Measurements from ENCODE around the gene IYD.

IYD gene

GRCh38 chr6:150413198-150413597, 44.4 kb downstream of the IYD start:
- WGBS, 2 experiments = 53 to 64% methylated on average over 4 of the region's 4 CpGs
- Histone ChIP-seq H3K4me3 (ENCODE audit: insufficient read depth, low read depth, low read length) (no peak overlapping the region), H3K4me1 (ENCODE audit: control insufficient read depth, insufficient read depth, low read length) (no peaks in the 10 kb centered on the region), H3K36me3 (ENCODE audit: control insufficient read depth, insufficient read depth, low read length) (no peaks in the 10 kb centered on the region), H3K27ac (ENCODE audit: insufficient read depth, low read depth, low read length, poor library complexity, severe bottlenecking) (no peak overlapping the region), H3K9me3 (ENCODE audit: control insufficient read depth, low read length) (no peaks in the 10 kb centered on the region), H3K27me3 (ENCODE audit: control insufficient read depth, insufficient read depth, low read length, poor library complexity, severe bottlenecking) (peaks cover 3% of the 10 kb centered on the region)

DNA sequence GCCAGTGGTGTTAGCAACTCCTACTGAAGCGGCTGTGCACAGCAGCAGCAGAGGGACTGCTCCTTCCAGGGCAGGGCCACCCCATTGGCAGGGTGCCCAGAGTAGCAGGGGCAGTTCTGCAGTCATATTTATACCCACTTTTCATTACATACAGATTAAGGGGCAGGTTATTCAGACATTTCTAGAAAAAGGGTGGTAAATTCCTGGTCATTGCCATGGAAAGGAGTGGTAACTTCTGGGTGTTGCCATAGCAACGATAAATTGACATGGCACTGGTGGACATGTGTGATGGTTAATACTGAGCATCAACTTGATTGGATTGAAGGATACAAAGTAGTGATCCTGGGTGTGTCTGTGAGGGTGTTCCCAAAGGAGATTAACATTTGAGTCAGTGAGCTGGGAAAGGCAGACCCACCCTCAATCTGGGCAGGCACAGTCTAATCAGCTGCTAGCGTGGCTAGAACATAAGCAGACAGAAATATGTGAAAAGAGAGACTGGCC, 45.0 kb downstream of the IYD start:
- H3K4me1 ChIP-seq (ENCODE audit: control insufficient read depth, insufficient read depth, low read length) = no peaks in the 10 kb centered on the region
- WGBS, 2 experiments = 93 to 94% methylated on average over 3 of the region's 3 CpGs

DNA sequence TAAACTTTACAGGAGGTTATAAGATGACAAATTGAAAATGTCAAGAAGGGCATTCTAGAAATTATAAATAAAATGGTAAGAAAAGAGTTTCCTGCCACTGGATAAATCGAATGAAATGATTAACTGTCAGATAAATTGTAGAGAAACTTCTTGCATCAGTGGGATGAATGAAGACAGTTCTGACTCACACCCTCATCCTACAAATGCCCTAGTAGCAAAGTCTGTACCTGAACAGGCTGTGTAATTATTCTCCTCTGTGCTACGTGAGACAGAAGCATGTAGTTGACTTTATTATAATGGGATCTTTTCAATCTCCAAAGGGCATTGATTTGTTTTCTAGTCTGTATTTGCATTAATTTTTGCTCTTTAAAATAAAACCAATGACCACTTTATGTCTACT, 47.3 kb downstream of the IYD start:
- Histone ChIP-seq H3K9me3 (ENCODE audit: control insufficient read depth, low read length) (no peaks in the 10 kb centered on the region), H3K27ac (ENCODE audit: insufficient read depth, low read depth, low read length, poor library complexity, severe bottlenecking) (no peak overlapping the region), H3K27me3 (ENCODE audit: control insufficient read depth, insufficient read depth, low read length, poor library complexity, severe bottlenecking) (peaks cover 3% of the 10 kb centered on the region), H3K4me3 (ENCODE audit: insufficient read depth, low read depth, low read length) (no peak overlapping the region), H3K36me3 (ENCODE audit: control insufficient read depth, insufficient read depth, low read length) (no peaks in the 10 kb centered on the region), H3K4me1 (ENCODE audit: control insufficient read depth, insufficient read depth, low read length) (no peaks in the 10 kb centered on the region)
- 54 to 57% methylated on average over 1 to 2 of the region's 2 CpGs for WGBS, 2 experiments

More for the DNA sequence above, 45.0 kb downstream of the IYD start:
- peaks cover 3% of the 10 kb centered on the region for H3K27me3 ChIP-seq (ENCODE audit: control insufficient read depth, insufficient read depth, low read length, poor library complexity, severe bottlenecking)
- H3K4me3 ChIP-seq (ENCODE audit: insufficient read depth, low read depth, low read length) = no peak overlapping the region
- no peaks in the 10 kb centered on the region for H3K36me3 ChIP-seq (ENCODE audit: control insufficient read depth, insufficient read depth, low read length)
- no peaks in the 10 kb centered on the region for H3K9me3 ChIP-seq (ENCODE audit: control insufficient read depth, low read length)
- no peak overlapping the region for H3K27ac ChIP-seq (ENCODE audit: insufficient read depth, low read depth, low read length, poor library complexity, severe bottlenecking)

DNA sequence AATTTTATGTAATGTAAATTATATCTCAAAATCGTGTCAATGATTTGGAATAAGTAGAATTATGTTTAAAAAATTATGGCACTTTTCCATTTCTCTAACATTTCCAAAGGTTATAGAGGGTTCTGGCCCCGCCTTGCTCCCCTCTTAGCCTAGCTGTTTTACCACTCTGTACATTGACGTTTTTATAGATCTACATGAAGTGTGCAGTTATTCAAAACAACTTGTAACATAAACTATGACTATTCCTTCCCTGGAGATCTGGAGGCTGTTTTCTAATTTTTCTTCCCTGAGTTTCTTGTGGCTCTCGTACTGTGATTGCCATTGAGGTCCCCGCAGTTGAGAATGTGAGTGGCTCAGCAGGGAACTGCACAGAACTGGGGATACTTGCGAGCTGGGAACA, 48.4 kb downstream of the IYD start:
- WGBS, 2 experiments = 76 to 80% methylated on average over 5 to 6 of the region's 6 CpGs
- no peak overlapping the region for H3K27ac ChIP-seq (ENCODE audit: insufficient read depth, low read depth, low read length, poor library complexity, severe bottlenecking)

DNA sequence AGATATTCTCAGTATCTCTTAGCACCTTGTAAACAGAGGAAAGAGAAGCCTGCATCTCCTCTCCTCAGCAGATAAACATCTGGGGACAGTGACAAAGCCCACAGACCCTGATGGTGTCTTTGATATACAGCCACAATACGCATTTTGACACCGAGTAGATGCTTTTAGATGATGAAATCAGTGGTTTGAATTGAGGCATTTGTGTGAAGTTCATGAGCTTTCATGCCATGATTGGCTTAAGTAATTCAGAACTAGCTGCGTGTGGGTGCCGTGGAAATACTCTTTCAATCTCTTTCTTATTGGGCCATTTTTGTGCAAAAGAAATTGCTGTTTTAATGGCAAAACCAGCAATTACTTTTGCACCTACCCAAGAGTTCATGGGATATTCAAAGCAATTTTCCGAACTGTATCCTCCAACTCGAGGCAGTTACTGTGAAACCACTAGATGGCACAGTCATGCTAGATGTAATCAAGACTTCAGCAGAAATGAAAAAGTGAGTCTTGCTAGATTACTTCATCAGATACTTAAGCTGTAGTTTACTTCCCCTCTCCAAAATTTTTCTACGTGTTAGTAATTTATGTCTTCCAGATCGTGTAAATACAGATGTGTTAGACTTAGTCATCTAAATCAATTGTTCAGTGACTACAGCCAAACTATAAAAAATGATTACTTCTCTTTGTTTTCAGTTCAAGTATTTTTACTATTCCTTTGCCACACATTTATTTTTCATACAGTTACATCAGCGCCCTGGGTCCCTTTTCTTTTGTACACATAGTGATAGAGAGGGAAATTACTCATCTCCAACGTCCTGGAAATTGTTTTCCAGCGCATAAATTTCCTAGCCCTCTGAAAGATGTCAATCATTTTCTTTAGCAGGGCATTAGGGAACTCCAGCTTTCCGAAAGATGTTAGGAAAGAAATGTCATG, 49.4 kb downstream of the IYD start:
- Histone ChIP-seq H3K4me1 (ENCODE audit: control insufficient read depth, insufficient read depth, low read length) (no peaks in the 10 kb centered on the region), H3K4me3 (ENCODE audit: insufficient read depth, low read depth, low read length) (no peak overlapping the region), H3K36me3 (ENCODE audit: control insufficient read depth, insufficient read depth, low read length) (no peaks in the 10 kb centered on the region), H3K9me3 (ENCODE audit: control insufficient read depth, low read length) (no peaks in the 10 kb centered on the region), H3K27me3 (ENCODE audit: control insufficient read depth, insufficient read depth, low read length, poor library complexity, severe bottlenecking) (peaks cover 3% of the 10 kb centered on the region), H3K27ac (ENCODE audit: insufficient read depth, low read depth, low read length, poor library complexity, severe bottlenecking) (no peak overlapping the region)
- 43% methylated on average over 9 to 11 of the region's 12 CpGs for WGBS, 2 experiments

More for the DNA sequence above, 48.4 kb downstream of the IYD start:
- Histone ChIP-seq H3K4me3 (ENCODE audit: insufficient read depth, low read depth, low read length) (no peak overlapping the region), H3K9me3 (ENCODE audit: control insufficient read depth, low read length) (no peaks in the 10 kb centered on the region), H3K27me3 (ENCODE audit: control insufficient read depth, insufficient read depth, low read length, poor library complexity, severe bottlenecking) (peaks cover 3% of the 10 kb centered on the region), H3K4me1 (ENCODE audit: control insufficient read depth, insufficient read depth, low read length) (no peaks in the 10 kb centered on the region), H3K36me3 (ENCODE audit: control insufficient read depth, insufficient read depth, low read length) (no peaks in the 10 kb centered on the region)

DNA sequence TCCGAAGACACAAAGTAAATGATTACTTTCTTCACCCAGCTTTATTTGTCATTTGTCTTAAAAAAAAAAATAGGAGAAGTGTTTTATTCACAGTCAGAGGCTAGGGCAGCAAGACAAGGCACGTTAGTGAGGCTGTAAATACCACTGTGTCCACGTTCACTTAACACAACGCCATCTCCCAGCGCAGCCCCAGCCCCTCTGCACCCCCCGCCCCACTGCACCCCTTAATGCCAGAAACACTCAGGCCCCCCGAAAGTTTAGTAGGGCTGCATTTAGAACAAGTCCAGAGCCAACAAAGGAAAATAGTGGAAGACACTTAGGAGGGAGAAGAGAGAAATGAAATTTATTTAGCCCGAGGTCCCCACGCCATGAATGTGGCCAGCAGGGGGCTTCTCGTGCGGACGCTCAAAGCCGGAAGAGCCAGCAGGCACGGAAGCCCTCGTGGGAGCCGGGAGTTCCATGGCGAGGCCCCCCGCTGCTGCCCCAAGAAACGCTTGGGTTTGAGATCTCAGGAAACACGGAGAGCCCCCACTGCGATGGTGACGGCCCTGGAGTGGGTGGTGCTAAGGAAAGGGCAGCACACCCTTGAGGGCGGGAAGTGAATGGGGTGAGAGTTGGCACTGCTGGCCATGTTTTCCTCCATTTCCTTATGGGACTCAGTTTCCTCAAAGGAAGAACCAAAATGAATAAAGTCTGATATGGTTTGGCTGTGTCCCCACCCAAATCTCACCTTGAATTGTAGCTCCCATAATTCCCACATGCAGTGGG, 50.2 kb downstream of the IYD start:
- WGBS, 2 experiments = 40 to 41% methylated on average over 23 of the region's 23 CpGs
- no peaks in the 10 kb centered on the region for H3K36me3 ChIP-seq (ENCODE audit: control insufficient read depth, insufficient read depth, low read length)
- no peak overlapping the region for H3K27ac ChIP-seq (ENCODE audit: insufficient read depth, low read depth, low read length, poor library complexity, severe bottlenecking)
- no peaks in the 10 kb centered on the region for H3K4me1 ChIP-seq (ENCODE audit: control insufficient read depth, insufficient read depth, low read length)
- H3K27me3 ChIP-seq (ENCODE audit: control insufficient read depth, insufficient read depth, low read length, poor library complexity, severe bottlenecking) = peaks cover 3% of the 10 kb centered on the region
- no peaks in the 10 kb centered on the region for H3K9me3 ChIP-seq (ENCODE audit: control insufficient read depth, low read length)
- no peak overlapping the region for H3K4me3 ChIP-seq (ENCODE audit: insufficient read depth, low read depth, low read length)

GRCh38 chr6:150420428-150420827, 51.6 kb downstream of the IYD start:
- Histone ChIP-seq H3K36me3 (ENCODE audit: control insufficient read depth, insufficient read depth, low read length) (no peaks in the 10 kb centered on the region), H3K27ac (ENCODE audit: insufficient read depth, low read depth, low read length, poor library complexity, severe bottlenecking) (no peak overlapping the region), H3K4me3 (ENCODE audit: insufficient read depth, low read depth, low read length) (no peak overlapping the region), H3K9me3 (ENCODE audit: control insufficient read depth, low read length) (no peaks in the 10 kb centered on the region), H3K27me3 (ENCODE audit: control insufficient read depth, insufficient read depth, low read length, poor library complexity, severe bottlenecking) (peaks cover 3% of the 10 kb centered on the region), H3K4me1 (ENCODE audit: control insufficient read depth, insufficient read depth, low read length) (no peaks in the 10 kb centered on the region)
- WGBS, 2 experiments = 88 to 100% methylated on average over 1 of the region's 2 CpGs

GRCh38 chr6:150420926-150421325, 52.1 kb downstream of the IYD start:
- H3K4me3 ChIP-seq (ENCODE audit: insufficient read depth, low read depth, low read length) = no peak overlapping the region
- peaks cover 3% of the 10 kb centered on the region for H3K27me3 ChIP-seq (ENCODE audit: control insufficient read depth, insufficient read depth, low read length, poor library complexity, severe bottlenecking)
- no peak overlapping the region for H3K27ac ChIP-seq (ENCODE audit: insufficient read depth, low read depth, low read length, poor library complexity, severe bottlenecking)
- no peaks in the 10 kb centered on the region for H3K36me3 ChIP-seq (ENCODE audit: control insufficient read depth, insufficient read depth, low read length)
- 90 to 94% methylated on average over 3 of the region's 3 CpGs for WGBS, 2 experiments
- no peaks in the 10 kb centered on the region for H3K9me3 ChIP-seq (ENCODE audit: control insufficient read depth, low read length)
- no peaks in the 10 kb centered on the region for H3K4me1 ChIP-seq (ENCODE audit: control insufficient read depth, insufficient read depth, low read length)

- H3K4me1 ChIP-seq (ENCODE audit: control insufficient read depth, insufficient read depth, low read length) = no peaks in the 10 kb centered on the region
- no peak overlapping the region for H3K4me3 ChIP-seq (ENCODE audit: insufficient read depth, low read depth, low read length)
- WGBS, 2 experiments = 94 to 96% methylated on average over 8 of the region's 8 CpGs
- H3K27me3 ChIP-seq (ENCODE audit: control insufficient read depth, insufficient read depth, low read length, poor library complexity, severe bottlenecking) = no peaks in the 10 kb centered on the region
- H3K27ac ChIP-seq (ENCODE audit: insufficient read depth, low read depth, low read length, poor library complexity, severe bottlenecking) = no peak overlapping the region
- no peaks in the 10 kb centered on the region for H3K9me3 ChIP-seq (ENCODE audit: control insufficient read depth, low read length)
- no peaks in the 10 kb centered on the region for H3K36me3 ChIP-seq (ENCODE audit: control insufficient read depth, insufficient read depth, low read length)
Measured at GRCh38 chr6:150425508-150425907, 56.7 kb downstream of the IYD start.

- Histone ChIP-seq H3K27me3 (ENCODE audit: control insufficient read depth, insufficient read depth, low read length, poor library complexity, severe bottlenecking) (no peaks in the 10 kb centered on the region), H3K4me1 (ENCODE audit: control insufficient read depth, insufficient read depth, low read length) (no peaks in the 10 kb centered on the region), H3K27ac (ENCODE audit: insufficient read depth, low read depth, low read length, poor library complexity, severe bottlenecking) (no peak overlapping the region), H3K9me3 (ENCODE audit: control insufficient read depth, low read length) (no peaks in the 10 kb centered on the region), H3K36me3 (ENCODE audit: control insufficient read depth, insufficient read depth, low read length) (no peaks in the 10 kb centered on the region), H3K4me3 (ENCODE audit: insufficient read depth, low read depth, low read length) (no peak overlapping the region)
- WGBS, 2 experiments = 94 to 96% methylated on average over 8 of the region's 8 CpGs
Measured at GRCh38 chr6:150426198-150426597, 57.4 kb downstream of the IYD start.
